ENCODE measurements around the gene SARNP. TPM values are rescaled to one million over a fixed set of nuclear protein-coding genes. Genes with fewer than 3 reads are reported as not detected.

Gene SARNP
- total and polyA plus RNA-seq, 9 of the 15 experiments (the other 6 are each of a cell fraction or from before 2014, with no cell fraction given), result 70.1 to 400 (median 198) TPM

DNA sequence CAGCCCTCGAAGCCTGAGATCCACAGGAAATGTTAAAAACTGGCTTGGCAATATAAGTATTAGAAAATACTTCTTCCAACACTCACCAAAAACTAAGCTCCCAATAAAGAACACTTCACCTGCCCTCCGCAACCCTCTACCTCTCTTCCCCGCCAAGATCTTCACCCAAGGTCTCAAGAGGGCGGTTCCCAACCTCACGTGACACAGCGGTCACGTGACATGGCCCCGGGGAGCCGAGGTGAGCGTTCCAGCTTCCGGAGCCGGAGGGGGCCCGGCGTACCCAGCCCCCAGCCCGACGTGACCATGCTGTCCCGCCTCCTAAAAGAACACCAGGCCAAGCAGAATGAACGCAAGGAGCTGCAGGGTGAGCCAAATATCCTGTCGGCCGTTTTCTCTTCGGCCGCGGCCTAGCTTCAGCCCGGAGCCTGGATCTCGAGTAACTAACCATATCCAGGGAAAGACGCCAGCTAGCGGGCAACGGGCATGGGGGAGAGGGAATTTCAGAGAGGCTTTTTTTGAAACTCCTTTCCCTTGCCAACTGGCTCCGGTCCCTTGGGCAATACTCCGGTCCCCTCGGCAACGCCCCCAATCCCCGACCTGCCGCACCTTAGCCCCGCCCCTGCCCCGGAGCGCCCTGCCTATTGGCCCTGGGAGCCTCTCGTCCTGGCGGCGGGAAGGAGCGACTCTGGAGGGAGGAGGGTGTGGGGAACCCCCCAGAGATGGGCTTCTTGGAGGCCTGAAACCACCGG lies 101.5 kb downstream of the SARNP start, which contains the start of gene BLOC1S1 (continued):
- TF ChIP-seq ZNF445 (CRISPR knock-in tag; IDR thresholded peaks at IDR 0.05; ENCODE audit: low read depth) (no peak), NFATC3 (IDR thresholded peaks at IDR 0.05) (peak; percentile 79; the same call in 1 of the 2 replicates), SPI1 (IDR thresholded peaks at IDR 0.05; ENCODE audit: borderline replicate concordance, low read depth, low read length) (no peak), FOXA1 (IDR thresholded peaks at IDR 0.05; ENCODE audit: borderline replicate concordance) (no peak), ZNF584 (CRISPR knock-in tag; IDR thresholded peaks at IDR 0.05; ENCODE audit: low read depth) (no peak), FIP1L1 (IDR thresholded peaks at IDR 0.05; ENCODE audit: low read depth, low read length, poor library complexity, severe bottlenecking) (no peak), STAT5A (IDR thresholded peaks at IDR 0.05; ENCODE audit: borderline replicate concordance, low read length) (no peak; the same call in 1 of the 2 replicates), BRF1 (IDR thresholded peaks at IDR 0.05; ENCODE audit: borderline replicate concordance, extremely low read depth, insufficient read length) (no peak), ARNT (IDR thresholded peaks at IDR 0.05) (peak in 1 of 2 experiments; percentile 56; a peak in 1 of 4 replicates), ZNF408 (CRISPR knock-in tag; IDR thresholded peaks at IDR 0.05; ENCODE audit: low read depth) (no peak), ZNF232 (CRISPR knock-in tag; IDR thresholded peaks at IDR 0.05) (no peak), EWSR1 (IDR thresholded peaks at IDR 0.05; ENCODE audit: borderline replicate concordance, low read depth, partially characterized antibody) (no peak), ZNF134 (CRISPR knock-in tag; conservative IDR thresholded peaks at IDR 0.05) (no peak), NEUROD1 (IDR thresholded peaks at IDR 0.05; ENCODE audit: borderline replicate concordance, low read depth, low read length, partially characterized antibody) (peak; percentile 36), ZNF75A (CRISPR knock-in tag; IDR thresholded peaks at IDR 0.05) (no peak), STAT5B (CRISPR knock-in tag; IDR thresholded peaks at IDR 0.05) (no peak)
- TF ChIP-seq, protein P1, sequence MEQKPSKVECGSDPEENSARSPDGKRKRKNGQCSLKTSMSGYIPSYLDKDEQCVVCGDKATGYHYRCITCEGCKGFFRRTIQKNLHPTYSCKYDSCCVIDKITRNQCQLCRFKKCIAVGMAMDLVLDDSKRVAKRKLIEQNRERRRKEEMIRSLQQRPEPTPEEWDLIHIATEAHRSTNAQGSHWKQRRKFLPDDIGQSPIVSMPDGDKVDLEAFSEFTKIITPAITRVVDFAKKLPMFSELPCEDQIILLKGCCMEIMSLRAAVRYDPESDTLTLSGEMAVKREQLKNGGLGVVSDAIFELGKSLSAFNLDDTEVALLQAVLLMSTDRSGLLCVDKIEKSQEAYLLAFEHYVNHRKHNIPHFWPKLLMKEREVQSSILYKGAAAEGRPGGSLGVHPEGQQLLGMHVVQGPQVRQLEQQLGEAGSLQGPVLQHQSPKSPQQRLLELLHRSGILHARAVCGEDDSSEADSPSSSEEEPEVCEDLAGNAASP (IDR thresholded peaks at IDR 0.05), result no peak
- TF ChIP-seq, protein P2, sequence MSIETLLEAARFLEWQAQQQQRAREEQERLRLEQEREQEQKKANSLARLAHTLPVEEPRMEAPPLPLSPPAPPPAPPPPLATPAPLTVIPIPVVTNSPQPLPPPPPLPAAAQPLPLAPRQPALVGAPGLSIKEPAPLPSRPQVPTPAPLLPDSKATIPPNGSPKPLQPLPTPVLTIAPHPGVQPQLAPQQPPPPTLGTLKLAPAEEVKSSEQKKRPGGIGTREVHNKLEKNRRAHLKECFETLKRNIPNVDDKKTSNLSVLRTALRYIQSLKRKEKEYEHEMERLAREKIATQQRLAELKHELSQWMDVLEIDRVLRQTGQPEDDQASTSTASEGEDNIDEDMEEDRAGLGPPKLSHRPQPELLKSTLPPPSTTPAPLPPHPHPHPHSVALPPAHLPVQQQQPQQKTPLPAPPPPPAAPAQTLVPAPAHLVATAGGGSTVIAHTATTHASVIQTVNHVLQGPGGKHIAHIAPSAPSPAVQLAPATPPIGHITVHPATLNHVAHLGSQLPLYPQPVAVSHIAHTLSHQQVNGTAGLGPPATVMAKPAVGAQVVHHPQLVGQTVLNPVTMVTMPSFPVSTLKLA (conservative IDR thresholded peaks at IDR 0.05), result peak; percentile 89 to 95
- TF ChIP-seq, protein P3, sequence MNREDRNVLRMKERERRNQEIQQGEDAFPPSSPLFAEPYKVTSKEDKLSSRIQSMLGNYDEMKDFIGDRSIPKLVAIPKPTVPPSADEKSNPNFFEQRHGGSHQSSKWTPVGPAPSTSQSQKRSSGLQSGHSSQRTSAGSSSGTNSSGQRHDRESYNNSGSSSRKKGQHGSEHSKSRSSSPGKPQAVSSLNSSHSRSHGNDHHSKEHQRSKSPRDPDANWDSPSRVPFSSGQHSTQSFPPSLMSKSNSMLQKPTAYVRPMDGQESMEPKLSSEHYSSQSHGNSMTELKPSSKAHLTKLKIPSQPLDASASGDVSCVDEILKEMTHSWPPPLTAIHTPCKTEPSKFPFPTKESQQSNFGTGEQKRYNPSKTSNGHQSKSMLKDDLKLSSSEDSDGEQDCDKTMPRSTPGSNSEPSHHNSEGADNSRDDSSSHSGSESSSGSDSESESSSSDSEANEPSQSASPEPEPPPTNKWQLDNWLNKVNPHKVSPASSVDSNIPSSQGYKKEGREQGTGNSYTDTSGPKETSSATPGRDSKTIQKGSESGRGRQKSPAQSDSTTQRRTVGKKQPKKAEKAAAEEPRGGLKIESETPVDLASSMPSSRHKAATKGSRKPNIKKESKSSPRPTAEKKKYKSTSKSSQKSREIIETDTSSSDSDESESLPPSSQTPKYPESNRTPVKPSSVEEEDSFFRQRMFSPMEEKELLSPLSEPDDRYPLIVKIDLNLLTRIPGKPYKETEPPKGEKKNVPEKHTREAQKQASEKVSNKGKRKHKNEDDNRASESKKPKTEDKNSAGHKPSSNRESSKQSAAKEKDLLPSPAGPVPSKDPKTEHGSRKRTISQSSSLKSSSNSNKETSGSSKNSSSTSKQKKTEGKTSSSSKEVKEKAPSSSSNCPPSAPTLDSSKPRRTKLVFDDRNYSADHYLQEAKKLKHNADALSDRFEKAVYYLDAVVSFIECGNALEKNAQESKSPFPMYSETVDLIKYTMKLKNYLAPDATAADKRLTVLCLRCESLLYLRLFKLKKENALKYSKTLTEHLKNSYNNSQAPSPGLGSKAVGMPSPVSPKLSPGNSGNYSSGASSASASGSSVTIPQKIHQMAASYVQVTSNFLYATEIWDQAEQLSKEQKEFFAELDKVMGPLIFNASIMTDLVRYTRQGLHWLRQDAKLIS (CRISPR knock-in tag; IDR thresholded peaks at IDR 0.05), result peak; percentile 71
- TF ChIP-seq, protein P4, sequence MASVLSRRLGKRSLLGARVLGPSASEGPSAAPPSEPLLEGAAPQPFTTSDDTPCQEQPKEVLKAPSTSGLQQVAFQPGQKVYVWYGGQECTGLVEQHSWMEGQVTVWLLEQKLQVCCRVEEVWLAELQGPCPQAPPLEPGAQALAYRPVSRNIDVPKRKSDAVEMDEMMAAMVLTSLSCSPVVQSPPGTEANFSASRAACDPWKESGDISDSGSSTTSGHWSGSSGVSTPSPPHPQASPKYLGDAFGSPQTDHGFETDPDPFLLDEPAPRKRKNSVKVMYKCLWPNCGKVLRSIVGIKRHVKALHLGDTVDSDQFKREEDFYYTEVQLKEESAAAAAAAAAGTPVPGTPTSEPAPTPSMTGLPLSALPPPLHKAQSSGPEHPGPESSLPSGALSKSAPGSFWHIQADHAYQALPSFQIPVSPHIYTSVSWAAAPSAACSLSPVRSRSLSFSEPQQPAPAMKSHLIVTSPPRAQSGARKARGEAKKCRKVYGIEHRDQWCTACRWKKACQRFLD (CRISPR knock-in tag; IDR thresholded peaks at IDR 0.05), result peak; percentile 74; the same call in 1 of the 2 replicates

Measured in K562 (cell line).